HCT116 (cell line): ENCODE data around the gene CELF4. TPM values are rescaled to one million over a fixed set of nuclear protein-coding genes. Genes with fewer than 3 reads are reported as not detected.

Experiments used
- ATAC-seq: fragments of 200-7000 bp; cut with Tn5 transposase; 2 replicates; pipeline ENCODE4 v1.9.1; 2020; ENCODE audit warnings: mild to moderate bottlenecking, moderate library complexity
- BruUV-seq: library from RNA; stranded (reverse); fragments of 400-500 nt; replicated peaks from 2 replicates; lab custom pipeline; 2021; lab: Mats Ljungman, UMichigan
- CTCF ChIA-PET: fragments of 300-600 bp; sonication (Branson Sonifier 250); formaldehyde crosslinking; loops from one replicate; lab custom pipeline; 2021; ENCODE audit warnings: antibody characterized with exemption; lab: Charles Lee
- POLR2A ChIA-PET: fragments of 300-600, 350-600 bp; sonication (Branson Sonifier 250); formaldehyde crosslinking; loops from one replicate; lab custom pipeline; 2021; ENCODE audit warnings: antibody characterized with exemption; lab: Charles Lee
- RAD21 ChIA-PET, 2 experiments: fragments of 300-600 bp; sonication (Branson Sonifier 250); formaldehyde crosslinking; loops; one replicate each; lab custom pipeline; 2023; ENCODE audit warnings: low total read pairs in 2 of 2; ENCODE audit not compliant: uncharacterized antibody in 2 of 2, unreplicated experiment in 2 of 2, low non-redundant PET in 1 of 2; lab: Charles Lee
- DNase-seq: peaks from one replicate; pipeline ENCODE4 v3.0.0-alpha.2; 2010; ENCODE audit warnings: low read depth, low spot score
- H2AFZ ChIP-seq: fragments of 200-600 bp; shearing (Covaris generic), sonication (generic); 2 replicates; pipeline ENCODE4 v1.6.1; 2017; ENCODE audit warnings: low read depth, mixed run types, mixed read lengths, antibody characterized with exemption, low read length; ENCODE audit not compliant: poor library complexity, severe bottlenecking
- H3K27ac ChIP-seq: 2 replicates; pipeline ENCODE4 v1.5.1; 2012; ENCODE audit warnings: low read depth, low read length
- H3K27me3 ChIP-seq: fragments of 200-600 bp; sonication (generic); 2 replicates; pipeline ENCODE4 v1.6.1; 2016; ENCODE audit warnings: mixed run types, low read length, mixed read lengths; ENCODE audit not compliant: insufficient read depth
- H3K36me3 ChIP-seq, 2 experiments: fragments of 200-500 bp in 1 of 2; fragments of 200-600 bp in 1 of 2; sonication (Bioruptor generic) in 1 of 2; sonication (generic) in 1 of 2; 2 replicates each; pipeline versions ENCODE4 v1.5.1 to v1.6.1; 2014 to 2016; ENCODE audit warnings: low read length in 2 of 2, inconsistent platforms in 1 of 2, mixed read lengths in 1 of 2, mixed run types in 1 of 2; ENCODE audit not compliant: insufficient read depth in 2 of 2, control insufficient read depth in 1 of 2
- H3K4me1 ChIP-seq, 2 experiments: fragments of 200-600 bp in 1 of 2; sonication (generic) in 1 of 2; 2 replicates each; pipeline versions ENCODE4 v1.5.1 to v1.6.1; 2012 to 2017; ENCODE audit warnings: low read length in 2 of 2, inconsistent platforms in 1 of 2, mild to moderate bottlenecking in 1 of 2, mixed read lengths in 1 of 2, mixed run types in 1 of 2, moderate library complexity in 1 of 2; ENCODE audit not compliant: insufficient read depth in 2 of 2, control insufficient read depth in 1 of 2
- H3K4me2 ChIP-seq: fragments of 200-600 bp; sonication (generic); 2 replicates; pipeline ENCODE4 v1.6.1; 2017; ENCODE audit warnings: mixed run types, low read length, mixed read lengths
- H3K4me3 ChIP-seq, 2 experiments: fragments of 200-600 bp in 1 of 2; sonication (generic) in 1 of 2; replicated peaks in 1 of 2; 2 replicates each; pipeline ENCODE4 v1.5.1; 2011 to 2016; ENCODE audit warnings: low read length in 2 of 2, control low read depth in 1 of 2, low read depth in 1 of 2, mild to moderate bottlenecking in 1 of 2, mixed read lengths in 1 of 2, mixed run types in 1 of 2
- H3K79me2 ChIP-seq: fragments of 200-600 bp; sonication (generic); 2 replicates; pipeline ENCODE4 v1.6.1; 2017; ENCODE audit warnings: mild to moderate bottlenecking, mixed run types, low read length, moderate library complexity, mixed read lengths; ENCODE audit not compliant: insufficient read depth
- H3K9ac ChIP-seq: fragments of 200-600 bp; sonication (generic); 2 replicates; pipeline ENCODE4 v1.6.1; 2016; ENCODE audit warnings: low read length, mixed read lengths
- H3K9me2 ChIP-seq: fragments of 200-600 bp; sonication (generic), shearing (Covaris generic); 2 replicates; pipeline ENCODE4 v1.6.1; 2017; ENCODE audit warnings: mixed run types, mild to moderate bottlenecking, moderate library complexity; ENCODE audit not compliant: insufficient read depth
- H3K9me3 ChIP-seq, 2 experiments: fragments of 200-500 bp in 1 of 2; fragments of 200-600 bp in 1 of 2; sonication (Bioruptor generic) in 1 of 2; sonication (generic) in 1 of 2; 2 replicates each; pipeline ENCODE4 v1.6.1; 2014 to 2017; ENCODE audit warnings: low read length in 2 of 2, mixed read lengths in 2 of 2, inconsistent platforms in 1 of 2, low read depth in 1 of 2, mild to moderate bottlenecking in 1 of 2, mixed run types in 1 of 2, moderate library complexity in 1 of 2; ENCODE audit not compliant: control insufficient read depth in 1 of 2, insufficient read depth in 1 of 2
- H4K20me1 ChIP-seq: fragments of 200-600 bp; sonication (generic), shearing (Covaris generic); 2 replicates; pipeline ENCODE4 v1.6.1; 2017; ENCODE audit warnings: mixed run types, mild to moderate bottlenecking, moderate library complexity; ENCODE audit not compliant: insufficient read depth
- ATF3 ChIP-seq: IDR thresholded peaks from 2 replicates; pipeline ENCODE4 v1.6.1; 2012
- ELF1 ChIP-seq: IDR thresholded peaks from 2 replicates; pipeline ENCODE4 v1.6.1; 2012; ENCODE audit warnings: low read depth, borderline replicate concordance
- EZH2 ChIP-seq: fragments of 200-600 bp; sonication (generic); IDR thresholded peaks from 2 replicates; pipeline ENCODE4 v1.6.1; 2017; ENCODE audit warnings: antibody characterized with exemption, mixed run types
- FOSL1 ChIP-seq: IDR thresholded peaks from 2 replicates; pipeline ENCODE4 v1.6.1; 2012; ENCODE audit warnings: low read depth
- POLR2A ChIP-seq: IDR thresholded peaks from 2 replicates; pipeline ENCODE4 v1.7.0; 2011; ENCODE audit warnings: borderline replicate concordance; ENCODE audit not compliant: insufficient read depth, insufficient read length; ENCODE audit errors: extremely low read depth
- RAD21 ChIP-seq: IDR thresholded peaks from 2 replicates; pipeline ENCODE4 v1.6.1; 2012; ENCODE audit warnings: low read depth, mild to moderate bottlenecking
- REST ChIP-seq: IDR thresholded peaks from 2 replicates; pipeline ENCODE4 v1.6.1; 2012; ENCODE audit warnings: low read depth
- SP1 ChIP-seq: IDR thresholded peaks from 2 replicates; pipeline ENCODE4 v1.6.1; 2012; ENCODE audit warnings: low read depth
- SRF ChIP-seq: IDR thresholded peaks from 2 replicates; pipeline ENCODE4 v1.6.1; 2012; ENCODE audit warnings: low read depth
- YY1 ChIP-seq: IDR thresholded peaks from 2 replicates; pipeline ENCODE4 v1.6.1; 2011; ENCODE audit warnings: low read length, low read depth, moderate library complexity, mild to moderate bottlenecking; ENCODE audit not compliant: insufficient replicate concordance; ENCODE audit errors: extremely low read depth
- ZBTB33 ChIP-seq: IDR thresholded peaks from 2 replicates; pipeline ENCODE4 v1.6.1; 2011; ENCODE audit warnings: mild to moderate bottlenecking, low read length, moderate library complexity; ENCODE audit not compliant: insufficient replicate concordance; ENCODE audit errors: extremely low read depth
- ZFX ChIP-seq: fragments of 450-650 bp; IDR thresholded peaks from 2 replicates; pipeline ENCODE4 v1.6.1; 2017
- intact Hi-C: fragments of 100-400 bp; cut with micrococcal nuclease; formaldehyde crosslinking; loops from 2 replicates; pipeline ENCODE4 v1.10.0; 2022
- total RNA-seq: library from RNA; stranded (reverse); gene quantifications from one replicate; pipeline ENCODE4 v1.2.1, GENCODE V29; 2021; ENCODE audit not compliant: unreplicated experiment

CELF4 gene
- total RNA-seq, 1 experiment from 2014 or later, result not detected

- TF ChIP-seq ELF1 (no peak), ATF3 (no peak)
Observed at GRCh38 chr18:37497853-37498518, 67.6 kb downstream of the CELF4 start (continued).

GRCh38 chr18:37496568-37496967, 69.0 kb downstream of the CELF4 start:
- TF ChIP-seq ZFX, result no peak
- POLR2A ChIA-PET, result no interaction called here
- Histone ChIP-seq H3K4me2 (no peak overlapping the region), H3K27ac (no peak overlapping the region), H2AFZ (no peak overlapping the region), H3K4me3 (no peak overlapping the region), H3K79me2 (no peaks in the 10 kb centered on the region), H3K27me3 (peaks cover 25% of the 10 kb centered on the region; the same call in 1 of the 2 replicates), H3K36me3 (no peaks in the 10 kb centered on the region), H3K4me1 (no peaks in the 10 kb centered on the region), H3K9me3 (no peaks in the 10 kb centered on the region), H4K20me1 (no peaks in the 10 kb centered on the region), H3K9ac (no peak overlapping the region), H3K9me2 (no peaks in the 10 kb centered on the region)
- RAD21 ChIA-PET, result no interaction called here
- CTCF ChIA-PET, result no interaction called here
- BruUV-seq, result no TSS peak
- intact Hi-C loops, result no loop called here
- no peak for ATAC-seq
- no peak for DNase-seq

- H3K9ac ChIP-seq, result no peak overlapping the region
- H2AFZ ChIP-seq, result no peak overlapping the region
- BruUV-seq, result no TSS peak
- H3K27ac ChIP-seq, result no peak overlapping the region
- ChIA-PET POLR2A (no interaction called here), CTCF (no interaction called here), RAD21 (no interaction called here)
- DNase-seq (no peak), ATAC-seq (no peak)
- no peaks in the 10 kb centered on the region for H3K9me3 ChIP-seq
- H3K27me3 ChIP-seq, result peaks cover 32% of the 10 kb centered on the region; the same call in 1 of the 2 replicates
- no peaks in the 10 kb centered on the region for H3K4me1 ChIP-seq
- intact Hi-C loops, result no loop called here
- H3K4me3 ChIP-seq, result no peak overlapping the region
- H3K9me2 ChIP-seq, result no peaks in the 10 kb centered on the region
- H3K4me2 ChIP-seq, result no peak overlapping the region
- no peaks in the 10 kb centered on the region for H3K79me2 ChIP-seq
- H4K20me1 ChIP-seq, result no peaks in the 10 kb centered on the region
- H3K36me3 ChIP-seq, result no peaks in the 10 kb centered on the region
- TF ChIP-seq ZFX (no peak), SRF (no peak), SP1 (no peak), RAD21 (no peak), ELF1 (no peak), REST (no peak), FOSL1 (no peak), POLR2A (no peak), ZBTB33 (no peak), YY1 (no peak), ATF3 (no peak), EZH2 (no peak)
Observed at GRCh38 chr18:37495354-37495753, 70.2 kb downstream of the CELF4 start.
